SK-N-SH treated with all-trans-retinoic acid at 6 μM for 48 hours (cell line): Measurements from ENCODE around the gene SOD3.

Source experiments
- ATAC-seq: fragments of 200-7000 bp; cut with Tn5 transposase; 3 replicates; pipeline ENCODE4 v1.9.1; 2020; ENCODE audit warnings: mild to moderate bottlenecking, moderate library complexity
- ARNTL ChIP-seq: fragments of 450-650 bp; formaldehyde crosslinking; IDR thresholded peaks from 2 replicates; pipeline ENCODE4 v1.5.0; 2020; ENCODE audit warnings: low read depth, mild to moderate bottlenecking, moderate library complexity, borderline replicate concordance
- BACH2 ChIP-seq: fragments of 250-450 bp; sonication (Bioruptor Pico); IDR thresholded peaks from 2 replicates; pipeline ENCODE4 v1.9.0; 2021; ENCODE audit warnings: mild to moderate bottlenecking, borderline replicate concordance
- CSDC2 ChIP-seq: fragments of 250-450 bp; sonication (Bioruptor Pico); IDR thresholded peaks from 2 replicates; pipeline ENCODE4 v1.5.0; 2020; ENCODE audit warnings: mild to moderate bottlenecking, moderate library complexity
- ESRRG ChIP-seq: fragments of 250-450 bp; sonication (Bioruptor Pico); IDR thresholded peaks from 2 replicates; pipeline ENCODE4 v1.6.1; 2021; ENCODE audit warnings: mild to moderate bottlenecking
- GLIS3 ChIP-seq: fragments of 250-450 bp; sonication (Bioruptor Pico); IDR thresholded peaks from 2 replicates; pipeline ENCODE4 v1.5.0; 2020; ENCODE audit warnings: mild to moderate bottlenecking, moderate library complexity
- ISL1 ChIP-seq: fragments of 250-450 bp; sonication (Bioruptor Pico); IDR thresholded peaks from 2 replicates; pipeline ENCODE4 v2.1.2; 2022; ENCODE audit warnings: mild to moderate bottlenecking, moderate library complexity
- PPARA ChIP-seq: fragments of 250-450 bp; sonication (Bioruptor Pico); IDR thresholded peaks from 2 replicates; pipeline ENCODE4 v1.5.0; 2020; ENCODE audit warnings: mild to moderate bottlenecking, borderline replicate concordance
- SNAI2 ChIP-seq: fragments of 250-450 bp; sonication (Bioruptor Pico); IDR thresholded peaks from 2 replicates; pipeline ENCODE4 v1.5.0; 2020; ENCODE audit warnings: mild to moderate bottlenecking, moderate library complexity
- TCF4 ChIP-seq: fragments of 250-450 bp; sonication (Bioruptor Pico); IDR thresholded peaks from 2 replicates; pipeline ENCODE4 v1.8.0; 2021; ENCODE audit warnings: mild to moderate bottlenecking, moderate library complexity, borderline replicate concordance
- TOX ChIP-seq: fragments of 250-450 bp; sonication (Bioruptor Pico); IDR thresholded peaks from 2 replicates; pipeline ENCODE4 v1.8.0; 2021; ENCODE audit warnings: mild to moderate bottlenecking, moderate library complexity, borderline replicate concordance
- ZC3H10 ChIP-seq: fragments of 250-450 bp; sonication (Bioruptor Pico); IDR thresholded peaks from 2 replicates; pipeline ENCODE4 v1.5.1; 2021; ENCODE audit warnings: mild to moderate bottlenecking, moderate library complexity
- ZFP3 ChIP-seq: fragments of 250-450 bp; sonication (Bioruptor Pico); IDR thresholded peaks from 2 replicates; pipeline ENCODE4 v1.5.0; 2020; ENCODE audit warnings: mild to moderate bottlenecking, moderate library complexity
- ZFP30 ChIP-seq: fragments of 450-650 bp; formaldehyde crosslinking; IDR thresholded peaks from 2 replicates; pipeline ENCODE4 v1.5.0; 2022; ENCODE audit warnings: mild to moderate bottlenecking, moderate library complexity
- ZNF565 ChIP-seq: fragments of 450-650 bp; formaldehyde crosslinking; conservative IDR thresholded peaks from 2 replicates; pipeline ENCODE4 v1.5.0; 2020; ENCODE audit warnings: low read depth, mild to moderate bottlenecking, moderate library complexity
- ZNF70 ChIP-seq: fragments of 450-650 bp; formaldehyde crosslinking; IDR thresholded peaks from 2 replicates; pipeline ENCODE4 v1.5.0; 2020; ENCODE audit warnings: mild to moderate bottlenecking, moderate library complexity
- ZNF8 ChIP-seq: fragments of 450-650 bp; formaldehyde crosslinking; IDR thresholded peaks from 2 replicates; pipeline ENCODE4 v1.5.0; 2020; ENCODE audit warnings: mild to moderate bottlenecking, moderate library complexity
- TF ChIP-seq, protein P1 (sequence below): fragments of 250-450 bp; sonication (Bioruptor Pico); IDR thresholded peaks from 2 replicates; pipeline ENCODE4 v1.5.0; 2020; ENCODE audit warnings: mild to moderate bottlenecking, moderate library complexity
- TF ChIP-seq, protein P2 (sequence below): fragments of 250-450 bp; sonication (Bioruptor Pico); IDR thresholded peaks from 2 replicates; pipeline ENCODE4 v1.8.0; 2020; ENCODE audit warnings: mild to moderate bottlenecking, moderate library complexity, borderline replicate concordance
- TF ChIP-seq, protein P3 (sequence below): fragments of 250-450 bp; sonication (Bioruptor Pico); IDR thresholded peaks from 2 replicates; pipeline ENCODE4 v1.8.0; 2021; ENCODE audit warnings: low read depth, mild to moderate bottlenecking, moderate library complexity, borderline replicate concordance
- TF ChIP-seq, protein P4 (sequence below): fragments of 250-450 bp; sonication (Bioruptor Pico); IDR thresholded peaks from 2 replicates; pipeline ENCODE4 v1.5.1; 2021; ENCODE audit warnings: mild to moderate bottlenecking, moderate library complexity

SOD3 gene

DNA sequence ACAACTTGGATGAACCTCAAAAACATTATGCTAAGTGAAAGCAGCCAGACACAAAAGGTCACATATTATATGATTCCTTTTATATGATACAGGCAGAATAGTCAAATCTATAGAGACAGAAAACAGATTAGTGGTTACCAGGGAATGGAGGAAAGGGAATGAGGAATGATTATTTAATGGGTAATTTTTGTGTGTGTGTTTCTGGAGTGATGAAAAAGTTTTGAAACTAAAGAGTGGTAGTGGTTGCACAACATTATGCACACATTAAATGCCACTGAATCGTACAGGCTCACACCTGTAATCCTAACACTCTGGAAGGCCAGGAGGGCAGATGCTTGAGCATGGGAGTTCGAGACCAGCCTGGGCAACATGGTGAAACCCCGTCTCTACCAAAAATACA lies 19.6 kb upstream of the SOD3 start (continued):
- TF ChIP-seq, protein P1, sequence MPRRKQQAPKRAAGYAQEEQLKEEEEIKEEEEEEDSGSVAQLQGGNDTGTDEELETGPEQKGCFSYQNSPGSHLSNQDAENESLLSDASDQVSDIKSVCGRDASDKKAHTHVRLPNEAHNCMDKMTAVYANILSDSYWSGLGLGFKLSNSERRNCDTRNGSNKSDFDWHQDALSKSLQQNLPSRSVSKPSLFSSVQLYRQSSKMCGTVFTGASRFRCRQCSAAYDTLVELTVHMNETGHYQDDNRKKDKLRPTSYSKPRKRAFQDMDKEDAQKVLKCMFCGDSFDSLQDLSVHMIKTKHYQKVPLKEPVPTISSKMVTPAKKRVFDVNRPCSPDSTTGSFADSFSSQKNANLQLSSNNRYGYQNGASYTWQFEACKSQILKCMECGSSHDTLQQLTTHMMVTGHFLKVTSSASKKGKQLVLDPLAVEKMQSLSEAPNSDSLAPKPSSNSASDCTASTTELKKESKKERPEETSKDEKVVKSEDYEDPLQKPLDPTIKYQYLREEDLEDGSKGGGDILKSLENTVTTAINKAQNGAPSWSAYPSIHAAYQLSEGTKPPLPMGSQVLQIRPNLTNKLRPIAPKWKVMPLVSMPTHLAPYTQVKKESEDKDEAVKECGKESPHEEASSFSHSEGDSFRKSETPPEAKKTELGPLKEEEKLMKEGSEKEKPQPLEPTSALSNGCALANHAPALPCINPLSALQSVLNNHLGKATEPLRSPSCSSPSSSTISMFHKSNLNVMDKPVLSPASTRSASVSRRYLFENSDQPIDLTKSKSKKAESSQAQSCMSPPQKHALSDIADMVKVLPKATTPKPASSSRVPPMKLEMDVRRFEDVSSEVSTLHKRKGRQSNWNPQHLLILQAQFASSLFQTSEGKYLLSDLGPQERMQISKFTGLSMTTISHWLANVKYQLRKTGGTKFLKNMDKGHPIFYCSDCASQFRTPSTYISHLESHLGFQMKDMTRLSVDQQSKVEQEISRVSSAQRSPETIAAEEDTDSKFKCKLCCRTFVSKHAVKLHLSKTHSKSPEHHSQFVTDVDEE (CRISPR knock-in tag), result no peak
- no peak for TF ChIP-seq PPARA (CRISPR knock-in tag)
- TF ChIP-seq, protein P2, sequence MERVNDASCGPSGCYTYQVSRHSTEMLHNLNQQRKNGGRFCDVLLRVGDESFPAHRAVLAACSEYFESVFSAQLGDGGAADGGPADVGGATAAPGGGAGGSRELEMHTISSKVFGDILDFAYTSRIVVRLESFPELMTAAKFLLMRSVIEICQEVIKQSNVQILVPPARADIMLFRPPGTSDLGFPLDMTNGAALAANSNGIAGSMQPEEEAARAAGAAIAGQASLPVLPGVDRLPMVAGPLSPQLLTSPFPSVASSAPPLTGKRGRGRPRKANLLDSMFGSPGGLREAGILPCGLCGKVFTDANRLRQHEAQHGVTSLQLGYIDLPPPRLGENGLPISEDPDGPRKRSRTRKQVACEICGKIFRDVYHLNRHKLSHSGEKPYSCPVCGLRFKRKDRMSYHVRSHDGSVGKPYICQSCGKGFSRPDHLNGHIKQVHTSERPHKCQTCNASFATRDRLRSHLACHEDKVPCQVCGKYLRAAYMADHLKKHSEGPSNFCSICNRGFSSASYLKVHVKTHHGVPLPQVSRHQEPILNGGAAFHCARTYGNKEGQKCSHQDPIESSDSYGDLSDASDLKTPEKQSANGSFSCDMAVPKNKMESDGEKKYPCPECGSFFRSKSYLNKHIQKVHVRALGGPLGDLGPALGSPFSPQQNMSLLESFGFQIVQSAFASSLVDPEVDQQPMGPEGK (CRISPR knock-in tag), result no peak
- no peak for TF ChIP-seq SNAI2

DNA sequence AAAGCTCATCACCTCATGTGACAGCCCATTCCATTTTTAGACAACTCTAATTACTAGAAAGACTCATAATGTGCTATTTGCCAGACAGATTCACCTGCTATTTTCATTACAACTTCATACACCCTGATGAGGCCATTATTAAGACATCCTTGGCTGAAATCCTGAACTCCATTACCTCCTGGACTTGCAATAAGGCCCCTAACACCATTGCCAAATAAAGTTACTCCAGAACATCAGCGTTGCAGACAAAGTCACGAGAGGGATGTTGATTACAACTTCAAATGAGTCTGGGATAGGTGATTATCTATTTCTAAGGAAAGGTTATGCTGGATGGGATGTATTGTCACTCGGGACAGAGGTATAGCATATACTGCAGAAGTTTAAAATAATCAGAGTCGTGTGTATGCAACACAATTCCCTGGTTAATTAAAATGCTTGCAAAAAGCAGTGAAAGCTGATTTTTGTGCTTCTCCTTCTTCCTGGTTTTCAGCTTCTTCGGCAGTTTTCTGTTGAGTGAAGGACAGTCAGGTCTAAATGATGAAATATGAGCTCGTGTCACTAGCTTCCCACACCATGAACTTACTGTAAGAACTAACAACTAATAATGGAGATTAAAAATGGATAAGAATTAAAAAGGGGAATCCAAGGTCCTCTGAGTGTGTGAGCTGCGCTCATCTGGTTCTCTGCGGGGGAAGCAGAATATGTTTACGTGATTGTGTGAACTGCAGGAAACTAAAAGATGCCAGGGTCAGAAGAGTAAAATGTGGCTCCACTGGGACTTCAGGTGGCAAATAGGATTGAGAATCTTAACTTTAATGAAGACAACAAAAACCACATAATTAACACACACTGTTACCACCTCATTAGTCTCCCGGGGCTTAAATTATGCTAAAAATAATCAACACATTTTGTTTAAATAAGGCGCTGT lies 17.6 kb upstream of the SOD3 start:
- TF ChIP-seq, protein P2 (CRISPR knock-in tag), result no peak
- TF ChIP-seq ZFP30 (no peak), ZNF70 (CRISPR knock-in tag) (no peak), TCF4 (no peak), ESRRG (no peak), BACH2 (no peak), SNAI2 (no peak), ZNF8 (no peak), ZFP3 (no peak), ZC3H10 (CRISPR knock-in tag) (no peak), ARNTL (CRISPR knock-in tag) (no peak), TOX (CRISPR knock-in tag) (no peak), CSDC2 (CRISPR knock-in tag) (no peak), ISL1 (CRISPR knock-in tag) (no peak), GLIS3 (no peak), ZNF565 (CRISPR knock-in tag) (no peak)
- TF ChIP-seq, protein P3, sequence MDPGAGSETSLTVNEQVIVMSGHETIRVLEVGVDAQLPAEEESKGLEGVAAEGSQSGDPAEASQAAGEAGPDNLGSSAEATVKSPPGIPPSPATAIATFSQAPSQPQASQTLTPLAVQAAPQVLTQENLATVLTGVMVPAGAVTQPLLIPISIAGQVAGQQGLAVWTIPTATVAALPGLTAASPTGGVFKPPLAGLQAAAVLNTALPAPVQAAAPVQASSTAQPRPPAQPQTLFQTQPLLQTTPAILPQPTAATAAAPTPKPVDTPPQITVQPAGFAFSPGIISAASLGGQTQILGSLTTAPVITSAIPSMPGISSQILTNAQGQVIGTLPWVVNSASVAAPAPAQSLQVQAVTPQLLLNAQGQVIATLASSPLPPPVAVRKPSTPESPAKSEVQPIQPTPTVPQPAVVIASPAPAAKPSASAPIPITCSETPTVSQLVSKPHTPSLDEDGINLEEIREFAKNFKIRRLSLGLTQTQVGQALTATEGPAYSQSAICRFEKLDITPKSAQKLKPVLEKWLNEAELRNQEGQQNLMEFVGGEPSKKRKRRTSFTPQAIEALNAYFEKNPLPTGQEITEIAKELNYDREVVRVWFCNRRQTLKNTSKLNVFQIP (CRISPR knock-in tag), result no peak
- TF ChIP-seq, protein P4, sequence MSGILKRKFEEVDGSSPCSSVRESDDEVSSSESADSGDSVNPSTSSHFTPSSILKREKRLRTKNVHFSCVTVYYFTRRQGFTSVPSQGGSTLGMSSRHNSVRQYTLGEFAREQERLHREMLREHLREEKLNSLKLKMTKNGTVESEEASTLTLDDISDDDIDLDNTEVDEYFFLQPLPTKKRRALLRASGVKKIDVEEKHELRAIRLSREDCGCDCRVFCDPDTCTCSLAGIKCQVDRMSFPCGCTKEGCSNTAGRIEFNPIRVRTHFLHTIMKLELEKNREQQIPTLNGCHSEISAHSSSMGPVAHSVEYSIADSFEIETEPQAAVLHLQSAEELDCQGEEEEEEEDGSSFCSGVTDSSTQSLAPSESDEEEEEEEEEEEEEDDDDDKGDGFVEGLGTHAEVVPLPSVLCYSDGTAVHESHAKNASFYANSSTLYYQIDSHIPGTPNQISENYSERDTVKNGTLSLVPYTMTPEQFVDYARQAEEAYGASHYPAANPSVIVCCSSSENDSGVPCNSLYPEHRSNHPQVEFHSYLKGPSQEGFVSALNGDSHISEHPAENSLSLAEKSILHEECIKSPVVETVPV, result no peak
- peak; percentile 46 for ATAC-seq
